ENCODE results near the gene COL12A1.

COL12A1 gene

GRCh38 chr6:75107913-75108312 is 97.9 kb downstream of the COL12A1 start:
- in situ Hi-C loops (cut with MboI; ENCODE audit: low sequenced_read_pairs), result no loop called here

GRCh38 chr6:75106426-75106825 is 99.4 kb downstream of the COL12A1 start:
- in situ Hi-C loops (cut with MboI; ENCODE audit: low sequenced_read_pairs), result no loop called here

- in situ Hi-C loops (cut with MboI; ENCODE audit: low sequenced_read_pairs), result no loop called here
These were observed 102.4 kb downstream of the COL12A1 start for GRCh38 chr6:75103431-75103830.

GRCh38 chr6:75102301-75102700 is 103.6 kb downstream of the COL12A1 start:
- in situ Hi-C loops (cut with MboI; ENCODE audit: low sequenced_read_pairs), result no loop called here

- in situ Hi-C loops (cut with MboI; ENCODE audit: low sequenced_read_pairs), result no loop called here
These were observed 104.0 kb downstream of the COL12A1 start for GRCh38 chr6:75101896-75102295.

- in situ Hi-C loops (cut with MboI; ENCODE audit: low sequenced_read_pairs), result no loop called here
These were observed 107.1 kb downstream of the COL12A1 start for GRCh38 chr6:75098709-75099108.

- in situ Hi-C loops (cut with MboI; ENCODE audit: low sequenced_read_pairs), result no loop called here
These were observed 108.9 kb downstream of the COL12A1 start for GRCh38 chr6:75096966-75097365.

GRCh38 chr6:75094614-75095200 is 111.1 kb downstream of the COL12A1 start:
- in situ Hi-C loops (cut with MboI; ENCODE audit: low sequenced_read_pairs), result no loop called here

- in situ Hi-C loops (cut with MboI; ENCODE audit: low sequenced_read_pairs), result no loop called here
These were observed 114.2 kb downstream of the COL12A1 start for GRCh38 chr6:75091467-75092190.

- in situ Hi-C loops (cut with MboI; ENCODE audit: low sequenced_read_pairs), result no loop called here
These were observed 115.3 kb downstream of the COL12A1 start for GRCh38 chr6:75090576-75090975.

- in situ Hi-C loops (cut with MboI; ENCODE audit: low sequenced_read_pairs), result no loop called here
These were observed 115.9 kb downstream of the COL12A1 start for GRCh38 chr6:75089921-75090320.

GRCh38 chr6:75089151-75089897 is 116.5 kb downstream of the COL12A1 start:
- in situ Hi-C loops (cut with MboI; ENCODE audit: low sequenced_read_pairs), result no loop called here

GRCh38 chr6:75085931-75086635 is 119.8 kb downstream of the COL12A1 start:
- in situ Hi-C loops (cut with MboI; ENCODE audit: low sequenced_read_pairs), result no loop called here

- in situ Hi-C loops (cut with MboI; ENCODE audit: low sequenced_read_pairs), result no loop called here
These were observed 120.9 kb downstream of the COL12A1 start for GRCh38 chr6:75084872-75085381.

GRCh38 chr6:75084018-75084417 is 121.8 kb downstream of the COL12A1 start:
- in situ Hi-C loops (cut with MboI; ENCODE audit: low sequenced_read_pairs), result no loop called here

GRCh38 chr6:75081921-75082320 is 123.9 kb downstream of the COL12A1 start:
- in situ Hi-C loops (cut with MboI; ENCODE audit: low sequenced_read_pairs), result no loop called here

GRCh38 chr6:75081047-75081446 is 124.8 kb downstream of the COL12A1 start:
- in situ Hi-C loops (cut with MboI; ENCODE audit: low sequenced_read_pairs), result no loop called here

- in situ Hi-C loops (cut with MboI; ENCODE audit: low sequenced_read_pairs), result no loop called here
These were observed 126.3 kb downstream of the COL12A1 start for GRCh38 chr6:75079589-75079988.

GRCh38 chr6:75077701-75078100 is 128.2 kb downstream of the COL12A1 start:
- in situ Hi-C loops (cut with MboI; ENCODE audit: low sequenced_read_pairs), result no loop called here

- in situ Hi-C loops (cut with MboI; ENCODE audit: low sequenced_read_pairs), result no loop called here
These were observed 129.8 kb downstream of the COL12A1 start for GRCh38 chr6:75076009-75076408.

- in situ Hi-C loops (cut with MboI; ENCODE audit: low sequenced_read_pairs), result no loop called here
These were observed 135.6 kb downstream of the COL12A1 start for GRCh38 chr6:75070244-75070643.
